ENCODE data around the gene CFAP65. TPM values are rescaled to one million over a fixed set of nuclear protein-coding genes. Genes with fewer than 3 reads are reported as not detected.

The CFAP65 gene
- total RNA-seq, 1 experiment from 2014 or later = 0.12 TPM

GRCh38 chr2:218990612-218991011 lies 50.7 kb downstream of the CFAP65 start:
- no peak for DNase-seq (ENCODE audit: low read depth)

- DNase-seq (ENCODE audit: low read depth) = no peak
Measured at GRCh38 chr2:218990052-218990451, 51.3 kb downstream of the CFAP65 start.

GRCh38 chr2:218988650-218989049 lies 52.7 kb downstream of the CFAP65 start:
- DNase-seq (ENCODE audit: low read depth) = no peak

- DNase-seq (ENCODE audit: low read depth) = no peak
Measured at GRCh38 chr2:218988164-218988563, 53.2 kb downstream of the CFAP65 start.

- DNase-seq (ENCODE audit: low read depth) = no peak
Measured at GRCh38 chr2:218986148-218986761, 55.1 kb downstream of the CFAP65 start.

GRCh38 chr2:218985325-218986091 lies 55.8 kb downstream of the CFAP65 start:
- DNase-seq (ENCODE audit: low read depth) = no peak

GRCh38 chr2:218985021-218985324 lies 56.3 kb downstream of the CFAP65 start, which contains the start of gene FEV:
Gene FEV (minus strand): TSS chr2:218985184. CDS start chr2:218985075, 109 bp downstream.
- no peak for DNase-seq (ENCODE audit: low read depth)

GRCh38 chr2:218984239-218985020 lies 56.9 kb downstream of the CFAP65 start:
- DNase-seq (ENCODE audit: low read depth) = no peak

- no peak for DNase-seq (ENCODE audit: low read depth)
Measured at GRCh38 chr2:218983934-218984238, 57.4 kb downstream of the CFAP65 start.

- no peak for DNase-seq (ENCODE audit: low read depth)
Measured at GRCh38 chr2:218983263-218983933, 57.9 kb downstream of the CFAP65 start.

- no peak for DNase-seq (ENCODE audit: low read depth)
Measured at GRCh38 chr2:218982586-218983262, 58.6 kb downstream of the CFAP65 start.

GRCh38 chr2:218981881-218982585 lies 59.3 kb downstream of the CFAP65 start:
- DNase-seq (ENCODE audit: low read depth) = peak; percentile 24

- DNase-seq (ENCODE audit: low read depth) = no peak
Measured at GRCh38 chr2:218981390-218981880, 59.9 kb downstream of the CFAP65 start.

GRCh38 chr2:218980735-218981389 lies 60.5 kb downstream of the CFAP65 start:
- no peak for DNase-seq (ENCODE audit: low read depth)

- DNase-seq (ENCODE audit: low read depth) = peak; percentile 73
Measured at GRCh38 chr2:218979846-218980734, 61.2 kb downstream of the CFAP65 start.

GRCh38 chr2:218975060-218975777 lies 66.1 kb downstream of the CFAP65 start:
- DNase-seq (ENCODE audit: low read depth) = no peak

- DNase-seq (ENCODE audit: low read depth) = no peak
Measured at GRCh38 chr2:218970894-218971293, 70.4 kb downstream of the CFAP65 start.

- peak; percentile 98 for DNase-seq (ENCODE audit: low read depth)
Measured at GRCh38 chr2:218964041-218964771, 77.1 kb downstream of the CFAP65 start.
